8988T (cell line): ENCODE data around the gene KCNG1.
A peak's percentile ranks its signal among the peaks of the same experiment; 100 is the strongest.
"Not testable (repeated sequence)": the region's sequence is repeated elsewhere in the genome, so short reads cannot be mapped to it uniquely, and the experiment has no call there.

Experiments used
- DNase-seq: peaks from one replicate; pipeline ENCODE4 v3.0.0; 2011

KCNG1 gene

DNA sequence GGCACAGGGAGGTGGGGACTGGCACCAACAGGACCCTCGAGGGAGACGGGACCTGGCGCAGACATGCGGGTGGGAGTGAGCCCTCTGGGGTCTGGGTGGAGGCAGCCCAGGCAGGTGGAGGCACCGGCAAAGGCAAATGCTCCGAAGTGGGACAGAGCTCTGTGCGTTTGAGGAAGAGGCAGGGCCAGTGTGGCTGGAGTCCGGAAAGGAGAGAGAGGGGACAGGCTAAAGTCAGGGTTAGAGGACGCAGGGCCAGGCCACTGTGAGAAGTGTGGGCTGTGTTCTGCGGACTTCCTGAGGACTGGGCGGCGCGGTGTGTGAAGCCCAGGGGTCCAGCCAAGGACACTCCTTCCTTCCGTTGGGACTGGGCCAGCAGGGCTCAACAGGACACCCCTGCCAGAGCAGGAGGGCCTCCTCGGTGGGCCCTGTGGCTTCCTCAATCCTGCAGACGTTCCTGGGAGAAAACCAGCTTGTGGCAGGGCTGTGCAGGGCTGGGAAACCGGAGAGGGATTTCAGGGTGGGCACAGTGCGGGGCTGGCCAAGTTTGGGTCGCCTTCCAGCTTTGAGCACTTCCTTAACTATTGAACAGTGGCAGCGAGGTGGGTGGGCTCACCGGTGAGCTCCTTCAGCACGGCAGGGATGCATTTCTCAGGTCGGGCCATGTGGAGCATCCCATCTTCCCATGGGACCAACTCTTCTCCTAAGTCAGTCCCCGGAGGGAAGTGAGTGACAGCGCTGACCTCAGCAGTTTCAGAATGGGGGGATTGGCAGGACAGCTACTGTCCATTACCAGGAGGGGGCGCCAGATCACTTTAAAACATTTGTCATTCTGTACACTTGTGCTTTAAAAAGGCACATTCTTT lies 41.8 kb downstream of the KCNG1 start:
- no peak for DNase-seq

DNA sequence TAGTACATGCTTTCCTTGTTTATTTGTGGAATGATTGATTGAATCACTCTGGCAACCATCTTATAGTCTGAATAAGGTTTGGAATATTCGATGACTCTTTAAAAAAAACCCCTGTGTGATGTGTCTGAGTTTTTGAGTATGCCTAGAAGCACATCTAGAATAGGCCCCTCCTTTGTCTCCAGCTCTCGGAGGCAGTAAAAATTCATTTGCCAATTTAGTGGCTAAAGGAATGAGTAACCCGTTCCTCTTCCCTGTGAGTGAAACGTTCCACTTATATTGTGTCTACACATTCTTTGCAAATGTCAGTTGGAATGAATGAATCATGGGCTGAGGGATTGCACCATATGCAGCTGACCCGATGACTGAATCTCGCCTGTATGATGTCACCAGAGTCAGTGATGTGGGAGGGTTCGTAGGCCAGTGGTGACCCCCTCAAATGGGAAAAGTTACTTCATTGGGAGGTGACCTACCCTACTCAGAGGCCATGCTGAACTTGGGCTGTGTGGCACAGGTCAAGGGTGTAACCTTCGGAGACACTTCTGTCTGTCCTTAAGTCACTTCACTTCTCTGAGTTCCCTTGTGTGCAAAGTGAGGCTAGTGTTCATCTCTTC lies 42.7 kb downstream of the KCNG1 start:
- peak; percentile 42 for DNase-seq

DNA sequence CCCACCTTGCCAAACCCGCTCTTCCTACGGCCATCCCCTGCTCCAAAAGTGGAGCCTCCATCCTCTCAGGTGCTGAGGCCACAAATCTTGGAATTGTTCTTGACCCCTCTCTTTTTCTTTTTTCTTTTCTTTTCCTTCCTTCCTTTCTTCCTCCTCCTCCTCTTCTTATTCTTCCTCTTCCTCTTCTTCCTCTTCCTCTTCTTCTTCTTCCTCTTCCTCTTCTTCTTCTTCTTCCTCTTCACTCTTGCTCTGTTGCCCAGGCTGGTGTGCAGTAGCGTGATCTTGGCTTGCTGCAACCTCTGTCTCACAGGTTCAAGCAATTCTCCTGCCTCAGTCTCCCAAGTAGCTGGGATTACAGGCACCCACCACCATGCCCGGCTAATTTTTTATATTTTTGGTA lies 44.4 kb downstream of the KCNG1 start:
- not testable (repeated sequence) for DNase-seq

DNA sequence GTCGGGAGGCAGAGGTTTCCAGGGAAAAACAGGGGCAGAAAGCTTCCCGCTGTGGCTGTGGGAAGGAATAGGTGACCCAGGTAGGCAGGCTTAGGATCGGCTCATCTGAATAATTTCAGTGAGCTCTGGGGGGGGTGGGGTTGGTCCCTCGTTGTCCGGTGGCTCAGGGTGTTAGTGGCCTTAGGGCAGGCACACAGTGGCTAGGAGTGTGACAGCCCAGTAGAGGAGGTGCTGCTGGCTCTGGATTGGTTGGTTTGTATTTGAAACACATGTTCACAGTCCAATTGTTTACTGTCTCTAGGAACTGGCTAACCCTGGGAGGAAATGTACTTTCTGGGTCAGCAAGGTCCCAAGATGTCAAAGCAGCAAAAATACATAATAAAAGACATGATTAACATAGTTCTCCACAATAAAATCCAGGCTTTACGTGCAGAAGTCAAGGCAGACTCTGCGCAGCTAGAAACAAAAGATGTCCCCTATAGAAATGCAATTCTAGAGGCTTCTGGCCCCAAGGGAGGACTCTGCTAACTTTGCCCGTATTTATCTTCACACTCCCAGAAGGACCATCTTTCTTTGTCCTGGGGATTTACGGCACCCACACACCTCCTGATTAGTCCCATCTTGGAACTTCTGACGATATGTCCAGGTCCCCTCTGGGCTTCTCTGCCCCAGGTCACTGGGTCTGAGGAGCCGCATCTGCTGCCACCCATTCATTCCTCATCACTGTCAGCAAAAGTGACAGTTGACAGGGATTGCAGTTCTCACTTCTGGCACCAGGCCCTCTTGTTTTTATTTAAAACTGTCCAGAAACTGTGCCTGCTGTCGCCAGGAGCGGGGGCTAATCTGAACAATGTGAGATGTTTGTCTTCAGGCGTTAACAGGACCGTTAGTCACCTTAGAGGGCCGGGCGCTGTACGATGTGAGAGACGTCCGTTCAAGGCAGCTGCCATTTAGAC lies 45.6 kb downstream of the KCNG1 start:
- DNase-seq, result no peak

DNA sequence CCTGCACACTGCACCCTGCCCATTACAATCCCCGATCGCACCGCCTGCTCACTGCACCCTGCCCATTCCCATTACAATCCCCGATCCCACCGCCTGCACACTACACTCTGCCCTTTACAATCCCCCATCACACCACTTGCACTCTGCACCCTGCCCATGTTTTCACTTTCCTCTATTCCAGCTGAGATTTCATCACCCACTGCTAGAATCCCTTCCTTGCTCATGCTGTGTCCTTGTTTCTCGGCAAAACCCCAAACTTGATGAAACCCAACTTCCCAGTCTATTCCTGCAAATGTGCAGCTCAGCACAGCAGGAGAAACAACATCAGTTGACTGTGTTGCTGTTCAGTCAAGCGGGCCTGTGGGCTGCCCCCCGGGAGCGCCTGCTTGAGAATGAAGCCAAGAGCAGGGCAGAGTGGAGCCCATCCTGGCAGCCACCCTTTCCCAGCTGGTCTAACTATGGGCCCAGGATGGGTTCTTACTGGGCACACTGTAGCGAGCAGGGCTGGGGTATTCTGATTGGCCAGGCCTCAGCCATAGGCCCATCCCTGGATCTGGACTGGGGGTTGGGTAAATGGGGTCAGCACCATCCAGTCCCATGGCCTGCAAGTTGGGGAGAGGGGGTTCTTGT lies 47.1 kb downstream of the KCNG1 start:
- DNase-seq, result no peak

DNA sequence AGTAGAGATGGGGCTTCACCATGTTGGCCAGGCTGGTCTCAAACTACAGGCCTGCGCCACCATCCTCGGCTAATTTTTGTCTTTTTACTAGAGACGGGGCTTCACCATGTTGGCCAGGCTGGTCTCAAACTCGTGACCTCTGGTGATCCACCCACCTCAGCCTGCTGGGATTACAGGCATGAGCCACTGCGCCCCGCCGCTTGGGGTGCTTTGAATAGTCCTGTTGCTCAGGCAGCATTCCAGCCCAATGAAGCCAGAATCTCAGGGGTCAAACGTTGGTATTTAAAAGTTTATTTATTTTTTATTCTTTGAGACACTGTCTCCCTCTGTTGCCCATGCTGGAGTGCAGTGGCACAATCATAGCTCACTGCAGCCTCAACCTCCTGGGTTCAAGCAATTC lies 53.0 kb downstream of the KCNG1 start:
- no peak for DNase-seq

DNA sequence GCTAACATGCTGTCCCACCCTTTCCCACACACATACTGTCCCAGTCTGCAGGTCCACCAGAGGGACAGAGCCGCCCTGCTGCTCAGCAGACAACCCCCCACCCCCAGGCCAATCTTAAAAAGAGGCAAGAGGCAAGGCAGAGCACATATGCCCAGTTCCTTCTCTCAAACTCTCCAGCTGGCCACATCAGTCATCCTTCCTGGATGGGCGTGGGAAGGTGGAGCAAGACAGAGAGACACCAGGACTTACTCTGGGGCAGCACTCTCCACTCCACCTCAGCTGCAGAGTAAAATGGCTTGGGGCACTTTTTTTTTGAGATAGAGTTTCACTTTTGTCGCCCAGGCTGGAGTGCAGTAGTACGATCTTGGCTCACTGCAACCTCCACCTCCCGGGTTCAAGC lies 53.5 kb downstream of the KCNG1 start:
- DNase-seq, result no peak

DNA sequence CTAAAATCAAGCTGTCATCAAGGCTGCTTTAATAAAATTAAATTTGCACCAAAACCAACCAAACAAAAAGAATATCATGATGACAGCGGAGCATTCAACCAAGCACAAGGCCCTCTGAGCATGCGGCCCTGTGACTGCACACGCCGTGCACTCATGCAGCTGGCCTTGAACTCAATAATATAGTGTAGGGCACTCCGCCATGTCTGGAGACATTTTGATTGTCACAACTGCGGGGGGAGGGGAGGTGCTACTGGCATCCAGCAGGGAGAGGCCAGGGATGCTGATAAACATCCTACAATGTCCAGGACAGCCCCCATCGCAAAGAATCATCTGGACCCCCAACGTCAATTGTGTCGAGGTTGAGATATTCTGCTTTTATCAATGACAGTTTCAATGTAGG lies 54.6 kb downstream of the KCNG1 start:
- no peak for DNase-seq

DNA sequence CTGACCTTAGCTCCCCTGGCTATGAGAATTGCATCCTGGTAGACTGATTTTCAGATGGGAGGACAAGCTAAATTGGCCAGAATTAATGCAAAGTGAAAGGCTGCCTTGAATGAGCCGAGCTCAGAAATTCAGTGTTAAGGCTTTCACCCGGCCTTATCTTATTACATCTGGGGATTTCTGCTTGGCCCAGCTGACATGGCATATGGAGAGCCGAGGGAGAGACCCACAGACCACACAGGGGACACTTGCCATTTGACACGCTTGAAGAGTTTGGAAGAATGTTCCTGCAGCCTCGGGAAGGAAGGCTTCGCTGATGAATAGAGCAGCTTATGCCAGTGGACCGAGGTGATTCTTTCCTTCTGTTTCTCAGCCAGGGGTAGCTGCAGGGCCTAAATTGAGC lies 55.3 kb downstream of the KCNG1 start:
- no peak for DNase-seq

DNA sequence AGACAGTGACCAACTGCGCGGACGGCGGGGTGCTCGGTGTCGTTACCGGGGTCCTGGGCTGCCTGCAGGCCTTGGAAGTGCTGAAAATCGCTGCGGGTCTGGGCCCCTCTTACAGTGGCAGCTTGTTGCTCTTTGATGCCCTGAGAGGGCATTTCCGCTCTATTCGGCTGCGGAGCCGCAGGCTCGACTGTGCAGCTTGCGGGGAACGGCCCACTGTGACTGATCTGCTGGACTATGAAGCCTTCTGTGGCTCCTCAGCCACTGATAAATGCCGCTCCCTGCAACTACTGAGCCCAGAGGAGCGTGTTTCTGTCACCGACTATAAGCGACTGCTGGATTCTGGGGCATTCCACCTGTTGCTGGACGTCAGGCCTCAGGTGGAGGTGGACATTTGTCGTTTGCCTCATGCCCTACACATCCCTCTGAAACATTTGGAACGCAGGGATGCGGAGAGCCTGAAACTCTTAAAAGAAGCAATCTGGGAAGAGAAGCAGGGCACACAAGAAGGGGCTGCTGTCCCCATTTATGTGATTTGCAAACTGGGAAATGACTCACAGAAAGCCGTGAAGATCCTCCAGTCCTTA lies 63.3 kb downstream of the KCNG1 start:
- DNase-seq, result no peak

DNA sequence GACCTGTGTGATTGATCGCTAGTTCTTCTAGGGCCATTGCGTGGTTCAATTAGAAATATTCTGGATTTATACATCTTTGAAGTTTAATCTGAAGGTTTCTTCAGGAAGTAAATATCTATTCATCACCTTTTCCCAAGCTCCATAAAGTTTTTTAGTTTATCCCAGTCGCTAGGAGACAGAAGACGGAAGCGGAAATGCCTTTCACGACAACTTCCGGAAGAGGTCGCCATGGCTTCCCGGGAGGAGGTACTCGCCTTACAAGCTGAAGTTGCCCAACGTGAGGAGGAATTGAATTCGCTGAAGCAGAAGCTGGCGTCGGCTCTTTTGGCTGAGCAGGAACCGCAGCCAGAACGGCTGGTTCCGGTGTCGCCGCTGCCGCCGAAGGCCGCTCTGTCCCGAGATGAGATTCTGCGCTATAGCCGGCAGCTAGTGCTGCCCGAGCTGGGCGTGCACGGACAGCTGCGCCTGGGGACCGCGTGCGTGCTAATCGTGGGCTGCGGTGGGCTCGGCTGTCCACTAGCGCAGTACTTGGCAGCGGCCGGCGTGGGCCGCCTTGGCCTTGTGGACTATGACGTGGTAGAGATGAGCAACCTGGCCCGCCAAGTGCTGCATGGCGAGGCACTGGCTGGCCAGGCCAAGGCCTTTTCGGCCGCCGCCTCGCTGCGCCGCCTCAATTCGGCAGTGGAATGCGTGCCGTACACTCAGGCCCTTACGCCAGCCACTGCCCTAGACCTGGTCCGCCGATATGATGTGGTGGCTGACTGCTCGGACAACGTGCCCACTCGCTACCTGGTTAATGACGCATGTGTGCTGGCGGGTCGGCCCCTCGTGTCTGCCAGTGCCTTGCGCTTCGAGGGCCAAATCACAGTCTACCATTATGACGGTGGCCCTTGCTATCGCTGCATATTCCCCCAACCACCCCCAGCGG lies 64.0 kb downstream of the KCNG1 start, which contains the start of gene MOCS3:
Gene MOCS3 (plus strand): TSS at position 204 of the 928 bp plus-strand sequence. CDS start 25 bp downstream, at position 229.
- DNase-seq, result no peak

DNA sequence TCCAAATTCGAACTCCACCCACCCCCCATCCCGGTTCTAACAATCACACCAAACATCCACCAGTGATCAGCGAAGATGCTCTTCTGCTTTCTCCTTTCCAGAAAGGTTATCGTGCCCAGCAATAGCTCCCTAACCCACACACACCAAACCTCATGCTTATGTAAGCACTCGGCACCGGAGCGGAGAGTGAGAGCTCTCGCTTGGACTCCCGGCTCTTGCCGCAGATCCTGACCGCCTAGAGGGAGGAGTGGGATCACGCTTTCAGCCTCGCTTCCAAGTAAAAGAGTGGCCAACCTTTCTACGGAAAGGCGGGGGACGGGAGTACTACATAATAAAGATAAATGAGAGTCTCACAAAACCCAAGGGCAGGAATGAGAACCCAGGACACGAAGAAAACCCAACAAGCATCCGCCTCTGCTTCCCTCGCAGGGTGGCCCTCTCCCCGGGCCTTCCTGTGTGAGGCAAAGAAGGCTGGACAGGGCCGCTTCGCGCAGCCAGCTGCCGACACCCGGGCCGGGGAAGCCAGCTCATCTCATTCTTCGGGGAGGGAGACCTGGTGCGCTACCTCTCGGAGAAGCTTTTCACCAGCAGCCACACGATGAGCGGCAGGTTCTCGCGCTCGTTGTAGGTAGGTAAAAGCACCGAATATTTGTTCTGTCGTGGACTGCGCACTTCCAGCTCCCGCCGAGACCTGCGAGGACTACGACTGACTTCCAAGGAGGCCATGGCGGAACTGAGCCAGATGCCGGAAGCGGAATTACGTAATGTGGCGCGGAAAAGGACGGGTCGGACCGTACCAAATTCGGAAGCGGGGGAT lies 64.9 kb downstream of the KCNG1 start, which contains the start of gene DPM1:
Gene DPM1 (minus strand): TSS at position 735 of the 817 bp plus-strand sequence. CDS start 9 bp downstream, at position 726.
- peak; percentile 37 for DNase-seq

DNA sequence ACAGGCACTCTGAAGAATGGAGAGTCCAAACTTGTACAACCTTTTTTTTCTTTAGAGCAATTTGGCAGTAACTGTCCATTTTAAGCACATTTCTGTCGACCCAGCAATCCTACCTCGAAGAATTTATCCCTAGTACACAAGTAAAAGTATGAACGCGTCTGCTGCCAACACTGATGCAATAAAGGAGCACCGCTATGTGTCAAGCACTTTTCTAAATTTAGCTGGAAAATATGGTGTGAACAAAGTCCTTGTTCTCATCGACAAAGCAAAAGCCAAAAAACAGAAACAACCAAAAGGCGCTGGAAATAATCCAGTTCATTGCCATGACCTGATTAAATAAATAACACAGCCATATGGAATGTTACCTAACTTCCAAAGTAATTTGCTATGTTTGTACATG lies 65.6 kb downstream of the KCNG1 start:
- DNase-seq, result no peak

DNA sequence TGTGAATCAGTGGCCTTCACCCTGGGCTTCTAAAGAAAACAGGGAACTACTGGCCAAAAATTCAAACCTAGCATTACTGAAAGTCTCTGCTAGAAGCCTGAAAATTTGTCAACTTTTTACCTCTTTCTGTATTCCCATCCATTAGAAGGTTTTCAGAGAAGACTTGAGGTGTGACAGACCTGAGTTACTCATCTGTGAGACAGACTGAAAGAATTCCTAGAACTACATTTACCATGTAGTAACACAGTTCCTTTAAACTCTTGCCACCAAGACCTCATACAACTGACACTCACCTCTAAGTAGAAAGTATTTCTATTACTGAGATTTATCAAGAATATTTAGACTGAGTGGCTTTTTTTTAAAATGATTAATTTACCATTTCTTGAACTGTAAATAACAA lies 69.1 kb downstream of the KCNG1 start:
- no peak for DNase-seq
